Thyroid gland (tissue), 4 donors: Measurements from ENCODE around the gene MRAS.

ENCODE experiments used
- CTCF ChIP-seq, 6 experiments: fragments of 200-600 bp in 3 of 6; fragments of 450-650 bp in 3 of 6; sonication (generic) in 3 of 6; IDR thresholded peaks; one replicate each; pipeline ENCODE4 v1.5.1; 2016 to 2019; ENCODE audit warnings: antibody characterized with exemption in 6 of 6, mild to moderate bottlenecking in 2 of 6, inconsistent platforms in 1 of 6, moderate library complexity in 1 of 6
- POLR2A ChIP-seq, 2 donors: fragments of 450-650 bp; IDR thresholded peaks; one replicate each; pipeline ENCODE4 v1.6.1; 2017; ENCODE audit warnings: antibody characterized with exemption in 2 of 2, mild to moderate bottlenecking in 2 of 2, moderate library complexity in 1 of 2

- TF ChIP-seq POLR2A (IDR thresholded peaks at IDR 0.05) = no peak
- TF ChIP-seq CTCF (IDR thresholded peaks at IDR 0.05) = no peak
Measured at GRCh38 chr3:138450704-138451424, 102.5 kb downstream of the MRAS start.
